ENCODE results near the gene BCAP29. TPM values are rescaled to one million over a fixed set of nuclear protein-coding genes. Genes with fewer than 3 reads are reported as not detected.

BCAP29 gene
- total and polyA plus RNA-seq, 9 of the 15 experiments (the other 6 are each of a cell fraction or from before 2014, with no cell fraction given): 63.4 to 137 (median 79.7) TPM

DNA sequence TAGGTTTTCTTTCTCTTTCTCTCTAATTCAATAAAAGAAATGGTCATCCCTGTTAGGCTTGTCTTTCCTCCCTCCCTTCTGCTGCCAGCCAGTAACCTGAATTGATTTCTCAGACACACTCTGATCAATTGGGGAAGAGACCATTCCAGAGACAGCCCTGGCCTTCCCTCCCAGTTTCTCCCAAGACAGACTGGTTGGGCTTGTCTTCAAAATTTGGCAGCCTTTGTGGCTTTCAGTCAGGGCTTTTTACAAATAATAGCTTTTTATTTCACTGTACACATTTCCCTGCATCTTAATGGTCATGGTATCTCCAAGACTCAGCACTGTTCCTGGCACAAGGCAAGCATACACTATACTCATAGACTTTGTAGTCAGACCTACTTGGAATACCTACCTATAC lies 33.9 kb downstream of the BCAP29 start:
- Histone ChIP-seq H3K4me2 (ENCODE audit: insufficient read depth, low read length) (no peak overlapping the region), H3K27me3 (ENCODE audit: control insufficient read depth in 2 of 2, insufficient read depth in 2 of 2, low read length in 2 of 2) (no peaks in the 10 kb centered on the region), H2AFZ (ENCODE audit: low read depth, low read length) (no peak overlapping the region), H3K4me1 (replicated peaks in 1 of 2; ENCODE audit: control insufficient read depth in 2 of 2, insufficient read depth in 2 of 2, low read length in 2 of 2) (no peaks in the 10 kb centered on the region), H3K79me2 (ENCODE audit: control insufficient read depth, insufficient read depth, low read length) (no peaks in the 10 kb centered on the region), H3K36me3 (ENCODE audit: control insufficient read depth, insufficient read depth, low read length) (peaks cover 71% of the 10 kb centered on the region), H3K9ac (ENCODE audit: insufficient read depth in 1 of 2, low read depth in 2 of 2, low read length in 2 of 2) (no peak overlapping the region), H3K9me1 (ENCODE audit: control insufficient read depth, insufficient read depth, low read length) (no peaks in the 10 kb centered on the region), H3K4me3 (no peak overlapping the region), H3K27ac (ENCODE audit: extremely low read depth, low read depth, low read length) (no peak overlapping the region), H4K20me1 (replicated peaks; ENCODE audit: control insufficient read depth, insufficient read depth, low read length) (no peaks in the 10 kb centered on the region), H3K9me3 (replicated peaks; ENCODE audit: control insufficient read depth, insufficient read depth, low read depth, low read length) (no peaks in the 10 kb centered on the region)
- FAIRE-seq: no peak
- intact Hi-C loops (cut with micrococcal nuclease) (no loop called here), in situ Hi-C loops (cut with MboI) (no loop called here)
- DNase-seq (ENCODE audit: extremely low read depth in 1 of 4, low spot score in 3 of 4): no peak
- ATAC-seq: no peak
- POLR2A ChIA-PET: interaction anchor here (0.8 kb wide), 1 partner anchor 14 kb away, joined by 3 read pairs; no protein-coding TSS in a partner anchor
- TF ChIP-seq NONO (IDR thresholded peaks at IDR 0.05; ENCODE audit: low read depth in 2 of 2, low read length in 1 of 2) (no peak), ZC3H8 (IDR thresholded peaks at IDR 0.05) (no peak), JUNB (CRISPR knock-in tag; conservative IDR thresholded peaks at IDR 0.05) (no peak), PYGO2 (tag; IDR thresholded peaks at IDR 0.05) (no peak), SMAD4 (CRISPR knock-in tag; conservative IDR thresholded peaks at IDR 0.05) (no peak), ZNF174 (CRISPR knock-in tag; IDR thresholded peaks at IDR 0.05) (no peak), YY1 (IDR thresholded peaks at IDR 0.05; ENCODE audit: borderline replicate concordance in 1 of 3, control insufficient read depth in 1 of 3, extremely low read depth in 1 of 3, insufficient read depth in 3 of 3, insufficient read length in 1 of 3, insufficient replicate concordance in 2 of 3, low read depth in 1 of 3, low read length in 2 of 3) (no peak), RFX5 (IDR thresholded peaks at IDR 0.05; ENCODE audit: low read depth, low read length) (no peak), RBM17 (IDR thresholded peaks at IDR 0.05; ENCODE audit: borderline replicate concordance, low read depth, low read length) (no peak), CC2D1A (IDR thresholded peaks at IDR 0.05) (no peak), ELK3 (CRISPR knock-in tag; IDR thresholded peaks at IDR 0.05) (no peak), POLR2G (IDR thresholded peaks at IDR 0.05; ENCODE audit: low read depth, low read length) (no peak), IRF2 (CRISPR knock-in tag; IDR thresholded peaks at IDR 0.05) (no peak), ATF1 (CRISPR knock-in tag; IDR thresholded peaks at IDR 0.05) (no peak), ATF1 (tag; IDR thresholded peaks at IDR 0.05) (no peak), PHB (CRISPR knock-in tag; IDR thresholded peaks at IDR 0.05) (no peak), GABPB2 (CRISPR knock-in tag; conservative IDR thresholded peaks at IDR 0.05) (no peak), KLF10 (CRISPR knock-in tag; IDR thresholded peaks at IDR 0.05) (no peak), MAFF (IDR thresholded peaks at IDR 0.05; ENCODE audit: low read length) (no peak), BDP1 (IDR thresholded peaks at IDR 0.05; ENCODE audit: insufficient read depth, insufficient read length) (no peak)
- TF ChIP-seq, protein P1, sequence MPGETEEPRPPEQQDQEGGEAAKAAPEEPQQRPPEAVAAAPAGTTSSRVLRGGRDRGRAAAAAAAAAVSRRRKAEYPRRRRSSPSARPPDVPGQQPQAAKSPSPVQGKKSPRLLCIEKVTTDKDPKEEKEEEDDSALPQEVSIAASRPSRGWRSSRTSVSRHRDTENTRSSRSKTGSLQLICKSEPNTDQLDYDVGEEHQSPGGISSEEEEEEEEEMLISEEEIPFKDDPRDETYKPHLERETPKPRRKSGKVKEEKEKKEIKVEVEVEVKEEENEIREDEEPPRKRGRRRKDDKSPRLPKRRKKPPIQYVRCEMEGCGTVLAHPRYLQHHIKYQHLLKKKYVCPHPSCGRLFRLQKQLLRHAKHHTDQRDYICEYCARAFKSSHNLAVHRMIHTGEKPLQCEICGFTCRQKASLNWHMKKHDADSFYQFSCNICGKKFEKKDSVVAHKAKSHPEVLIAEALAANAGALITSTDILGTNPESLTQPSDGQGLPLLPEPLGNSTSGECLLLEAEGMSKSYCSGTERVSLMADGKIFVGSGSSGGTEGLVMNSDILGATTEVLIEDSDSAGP (CRISPR knock-in tag; IDR thresholded peaks at IDR 0.05): no peak
- CTCF ChIA-PET (ENCODE audit: low intra/inter-chr PET ratio): no interaction called here
- BruUV-seq (replicated peaks): no TSS peak
